ENCODE data around the gene FAM111A.

The FAM111A gene

DNA sequence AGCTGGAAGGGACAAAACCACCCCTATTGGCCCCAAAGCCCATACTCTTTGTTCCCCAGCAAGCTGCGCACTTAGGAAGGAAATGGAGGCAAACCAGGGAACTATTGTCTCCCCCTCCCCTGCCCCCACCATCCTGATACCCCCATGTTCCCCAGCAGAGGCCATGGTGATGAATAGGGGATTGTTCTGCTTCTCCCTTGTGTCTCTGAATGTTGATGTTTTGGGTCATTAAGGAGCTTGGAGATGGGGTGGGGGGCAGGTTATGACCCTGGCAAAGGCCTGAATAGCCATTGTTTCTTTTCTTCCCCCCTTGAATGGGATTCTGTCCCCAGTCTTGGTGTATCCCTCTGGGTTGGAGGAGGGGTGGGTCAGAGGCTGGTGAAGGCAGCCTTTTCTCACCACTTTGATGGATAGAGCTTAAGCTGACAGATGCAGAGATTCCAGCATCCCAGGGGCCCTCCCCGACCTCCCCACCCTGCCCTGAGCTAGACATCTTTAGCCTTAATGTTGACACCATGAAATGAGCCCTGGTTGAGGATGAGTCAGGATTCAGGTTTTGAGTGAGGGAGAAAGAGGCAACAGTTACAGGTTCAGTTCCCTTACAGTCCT, 37.6 kb downstream of the FAM111A start:
- DNase-seq (ENCODE audit: low read depth), result no peak

DNA sequence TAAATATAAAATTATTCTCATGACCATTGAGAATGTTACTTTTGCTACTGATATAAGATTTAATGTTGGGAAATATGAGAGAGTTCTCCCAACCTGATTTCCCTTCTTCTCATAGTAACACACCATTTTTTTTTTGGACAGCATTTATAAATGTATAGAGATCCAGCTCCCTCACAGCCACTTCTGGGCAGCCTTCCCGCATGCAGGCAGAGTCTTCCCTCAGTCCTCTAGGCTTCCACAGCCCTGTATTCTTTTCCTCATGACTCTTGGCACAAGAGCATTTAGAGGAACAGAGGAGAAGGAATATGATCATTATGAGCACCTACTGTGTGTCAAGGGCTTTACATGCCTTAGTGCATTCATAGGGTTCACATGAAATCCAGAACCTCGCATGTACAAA, 38.3 kb downstream of the FAM111A start:
- no peak for DNase-seq (ENCODE audit: low read depth)

DNA sequence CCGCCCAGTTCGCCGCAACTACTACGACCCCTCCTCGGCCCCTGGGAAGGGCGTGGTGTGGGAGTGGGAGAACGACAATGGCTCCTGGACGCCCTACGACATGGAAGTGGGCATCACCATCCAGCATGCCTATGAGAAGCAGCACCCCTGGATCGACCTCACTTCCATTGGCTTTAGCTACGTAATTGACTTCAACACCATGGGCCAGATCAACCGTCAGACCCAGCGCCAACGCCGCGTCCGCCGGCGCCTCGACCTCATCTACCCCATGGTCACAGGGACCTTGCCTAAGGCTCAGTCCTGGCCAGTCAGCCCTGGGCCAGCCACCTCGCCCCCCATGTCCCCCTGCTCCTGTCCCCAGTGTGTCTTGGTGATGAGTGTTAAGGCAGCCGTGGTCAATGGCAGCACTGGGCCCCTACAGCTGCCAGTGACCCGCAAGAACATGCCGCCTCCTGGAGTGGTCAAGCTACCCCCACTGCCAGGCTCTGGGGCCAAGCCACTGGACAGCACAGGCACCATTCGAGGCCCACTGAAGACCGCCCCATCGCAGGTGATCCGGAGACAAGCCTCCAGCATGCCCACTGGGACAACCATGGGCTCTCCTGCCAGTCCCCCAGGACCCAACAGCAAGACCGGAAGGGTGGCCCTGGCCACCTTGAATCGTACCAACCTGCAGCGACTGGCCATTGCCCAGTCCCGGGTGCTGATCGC, 39.2 kb downstream of the FAM111A start:
- DNase-seq (ENCODE audit: low read depth), result no peak

DNA sequence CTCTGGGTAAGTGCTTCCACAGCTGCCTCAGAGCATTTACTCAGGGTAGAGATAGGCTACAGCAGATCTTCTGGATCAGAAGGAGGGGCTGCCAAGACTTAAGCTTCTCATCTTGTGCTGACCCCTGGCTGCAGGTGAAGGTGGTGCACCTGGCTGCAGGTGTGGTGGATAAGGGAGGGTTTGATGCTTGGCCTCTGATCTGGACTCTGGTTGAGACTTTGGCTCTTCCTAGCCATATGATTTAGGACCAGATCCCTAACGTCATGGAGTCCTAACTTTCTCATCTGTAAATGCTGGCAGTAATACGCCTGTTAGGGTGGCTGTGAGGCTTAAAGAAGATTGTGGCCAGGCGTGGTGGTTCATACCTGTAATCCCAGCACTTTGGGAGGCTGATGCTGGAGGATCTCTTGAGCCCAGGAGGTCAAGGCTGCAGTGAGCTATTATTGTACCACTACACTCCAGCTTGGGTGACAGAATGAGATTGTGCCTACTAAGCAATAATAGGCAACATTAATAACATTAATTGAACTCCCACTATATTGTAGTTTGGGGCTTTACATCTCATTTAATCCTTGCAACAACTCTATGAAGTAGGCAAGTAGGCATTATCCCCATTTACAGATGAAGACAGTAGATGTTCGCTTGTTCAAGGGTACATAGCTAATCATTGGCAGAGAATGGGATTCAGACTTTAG, 39.9 kb downstream of the FAM111A start:
- DNase-seq (ENCODE audit: low read depth), result no peak

DNA sequence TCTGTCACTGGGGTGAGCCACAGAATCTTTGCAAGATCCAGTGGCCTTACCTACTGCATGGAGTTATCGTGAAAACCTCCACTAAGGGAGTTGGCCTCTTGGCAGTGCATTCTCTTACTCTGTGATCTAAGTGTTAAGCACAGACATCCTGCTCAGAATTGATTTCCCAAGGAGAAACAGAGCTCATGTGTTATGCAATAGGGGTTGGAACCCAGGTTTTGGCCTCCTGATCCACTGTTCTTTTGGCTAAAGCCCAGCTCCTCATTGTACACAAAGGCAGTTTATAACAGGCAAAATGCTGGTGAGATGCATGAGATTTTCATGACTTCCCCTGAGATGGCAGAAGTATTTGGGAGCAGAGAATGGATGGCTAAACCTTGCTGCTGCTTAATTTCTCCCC, 41.1 kb downstream of the FAM111A start:
- no peak for DNase-seq (ENCODE audit: low read depth)

DNA sequence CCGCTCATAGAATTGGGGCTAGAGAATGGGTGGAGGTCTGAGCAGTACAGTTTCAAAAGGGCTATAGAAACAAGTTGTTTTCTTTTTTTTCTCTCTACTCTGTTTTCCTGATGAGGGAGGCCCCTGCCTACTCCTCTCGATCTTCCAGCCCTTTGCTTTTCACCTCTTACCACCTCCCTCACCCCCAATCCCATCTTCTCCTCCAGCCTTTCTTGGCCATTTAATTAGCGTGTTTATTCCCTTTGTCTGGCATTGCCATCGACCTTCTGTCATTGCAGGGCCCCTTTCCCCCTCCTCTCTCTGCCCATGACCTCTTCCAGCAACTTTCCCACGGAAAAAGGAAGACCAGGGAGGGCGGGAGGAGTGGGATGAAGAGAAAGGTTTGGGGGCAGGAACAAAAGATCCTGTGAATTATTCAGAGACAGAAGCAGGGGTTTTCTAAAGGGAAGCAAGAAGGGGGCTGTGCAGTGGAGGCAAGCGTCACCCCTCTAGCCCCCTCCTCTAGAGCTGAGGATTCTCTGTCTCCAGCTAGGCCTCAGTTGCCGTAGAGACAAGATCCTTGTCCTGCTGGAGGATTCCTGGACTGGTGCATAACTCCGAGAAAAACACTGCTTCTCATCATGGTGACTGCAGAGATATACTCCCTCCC, 42.2 kb downstream of the FAM111A start:
- no peak for DNase-seq (ENCODE audit: low read depth)

DNA sequence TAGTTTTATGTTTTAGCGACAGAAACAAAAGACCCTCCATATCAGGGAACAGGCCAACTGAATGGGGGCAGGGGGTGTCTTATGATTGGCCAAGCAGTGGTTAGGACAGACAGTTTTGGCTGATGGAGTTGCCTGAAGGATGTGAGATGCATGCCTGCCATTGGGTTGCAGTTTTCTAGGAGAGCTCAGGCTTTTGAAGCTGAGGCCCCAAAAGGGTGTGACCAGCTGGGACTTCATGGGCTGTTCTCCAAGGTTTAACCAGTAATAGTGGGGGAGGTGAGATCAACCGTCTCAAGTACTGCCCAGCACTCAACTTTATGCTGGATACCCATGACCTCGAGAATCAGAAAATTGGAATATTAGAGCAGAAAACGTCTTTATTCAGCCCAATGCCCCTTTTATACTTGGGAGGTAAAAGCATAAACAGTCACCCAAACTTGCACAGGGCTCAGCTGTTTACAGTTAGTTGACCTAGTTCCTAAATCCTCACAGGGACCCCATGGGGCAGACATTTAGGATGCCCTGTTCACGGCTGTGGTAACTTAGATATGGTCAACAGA, 42.8 kb downstream of the FAM111A start:
- DNase-seq (ENCODE audit: low read depth), result no peak

DNA sequence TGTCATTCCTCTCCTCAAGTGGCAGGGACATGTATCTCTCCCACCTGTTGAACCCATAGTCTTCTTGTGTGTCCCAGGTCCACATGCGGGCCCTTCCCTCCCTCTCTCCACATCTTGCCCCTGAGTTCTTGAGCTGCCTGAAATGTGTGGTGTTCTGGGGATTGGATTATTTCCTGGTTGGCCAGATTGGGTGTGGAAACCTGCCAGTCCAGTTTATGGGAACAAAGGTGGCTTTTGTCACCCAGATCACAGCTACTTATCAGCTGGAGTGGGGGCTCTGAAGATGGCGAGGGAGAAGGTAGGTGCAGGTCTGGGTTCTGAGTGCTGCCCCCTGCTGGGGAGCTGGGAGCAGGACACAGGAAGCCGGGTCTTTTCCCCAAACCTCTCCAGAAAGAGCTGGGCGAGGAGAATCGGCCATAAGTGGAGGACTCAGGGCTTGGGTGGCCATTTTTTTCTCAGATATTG, 43.5 kb downstream of the FAM111A start:
- DNase-seq (ENCODE audit: low read depth), result peak; percentile 19

DNA sequence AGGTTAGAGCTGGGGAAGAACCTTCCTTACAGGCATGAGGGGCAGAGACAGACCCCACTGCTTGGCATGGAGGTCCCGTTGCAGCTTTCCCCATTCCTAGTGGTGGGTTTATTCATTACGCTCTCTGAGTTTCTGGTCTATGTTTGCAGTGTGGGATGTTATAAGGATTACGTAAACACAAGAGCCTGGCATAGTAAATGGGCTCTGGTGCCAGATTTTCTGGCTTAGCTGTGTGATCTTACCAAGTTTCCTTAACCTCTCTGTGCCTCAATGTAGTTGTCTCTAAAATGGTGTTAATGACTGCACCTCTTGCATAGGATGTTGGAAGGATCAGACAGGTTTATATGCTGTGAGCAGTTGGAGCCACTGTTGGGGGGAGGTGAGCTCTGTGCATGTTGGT, 44.4 kb downstream of the FAM111A start:
- no peak for DNase-seq (ENCODE audit: low read depth)

DNA sequence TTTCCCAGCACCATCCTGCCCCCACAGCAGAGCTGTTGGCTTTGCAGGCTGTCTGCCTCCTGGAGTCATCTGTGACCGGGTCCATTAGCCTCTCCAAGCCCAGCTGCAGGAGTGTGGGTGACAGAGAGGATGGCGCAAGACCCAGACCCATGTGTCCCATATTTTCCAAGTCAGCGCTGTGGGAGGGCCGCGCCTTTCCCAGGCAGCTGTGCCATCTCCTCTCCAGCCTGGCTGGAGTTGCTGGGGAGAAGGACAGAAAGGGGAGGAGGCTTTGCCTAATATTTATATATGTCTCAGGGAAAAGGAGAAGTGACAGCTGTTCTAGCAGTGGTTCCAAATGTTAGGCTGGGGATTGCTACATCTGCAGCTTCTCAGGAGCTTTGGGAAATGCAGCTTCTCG, 44.9 kb downstream of the FAM111A start:
- DNase-seq (ENCODE audit: low read depth), result no peak

DNA sequence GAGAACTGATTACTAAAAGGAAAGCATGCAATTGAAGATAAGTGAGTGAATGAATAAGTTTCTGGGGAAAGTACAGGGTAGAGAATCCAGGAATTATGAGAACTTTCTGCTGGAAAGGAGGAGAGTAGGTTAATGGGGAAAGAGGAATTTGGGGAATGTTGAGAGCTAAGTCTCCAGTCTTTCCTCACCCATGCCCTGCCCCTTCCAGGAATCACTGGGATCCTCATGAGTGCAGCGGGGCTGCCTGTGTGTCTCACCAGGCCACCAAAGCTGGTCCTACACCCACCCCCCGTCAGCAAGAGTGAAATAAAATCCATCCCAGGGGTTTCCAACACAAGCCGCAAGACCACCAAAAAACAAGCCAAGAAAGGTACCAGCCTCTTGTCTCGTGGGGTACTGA, 46.3 kb downstream of the FAM111A start:
- DNase-seq (ENCODE audit: low read depth), result no peak

DNA sequence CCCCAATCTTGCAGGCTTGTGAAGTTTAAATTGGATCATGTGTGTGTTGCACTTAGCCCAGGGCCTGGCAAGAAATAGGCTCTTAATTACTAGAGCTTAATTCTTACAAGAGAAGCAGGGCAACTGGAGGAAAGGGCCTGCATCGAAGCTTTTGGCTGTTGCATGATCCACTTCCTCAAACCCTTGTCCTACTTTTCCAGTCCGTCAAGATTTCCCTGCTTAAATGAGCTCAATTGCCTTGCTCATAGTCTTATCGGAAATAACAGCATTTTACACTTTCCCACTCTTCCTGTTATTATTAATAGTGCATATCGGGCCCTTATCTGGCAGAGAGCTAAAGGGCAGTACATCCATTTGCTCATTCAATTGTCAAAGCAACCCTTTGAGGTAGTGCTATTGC, 47.3 kb downstream of the FAM111A start:
- no peak for DNase-seq (ENCODE audit: low read depth)

DNA sequence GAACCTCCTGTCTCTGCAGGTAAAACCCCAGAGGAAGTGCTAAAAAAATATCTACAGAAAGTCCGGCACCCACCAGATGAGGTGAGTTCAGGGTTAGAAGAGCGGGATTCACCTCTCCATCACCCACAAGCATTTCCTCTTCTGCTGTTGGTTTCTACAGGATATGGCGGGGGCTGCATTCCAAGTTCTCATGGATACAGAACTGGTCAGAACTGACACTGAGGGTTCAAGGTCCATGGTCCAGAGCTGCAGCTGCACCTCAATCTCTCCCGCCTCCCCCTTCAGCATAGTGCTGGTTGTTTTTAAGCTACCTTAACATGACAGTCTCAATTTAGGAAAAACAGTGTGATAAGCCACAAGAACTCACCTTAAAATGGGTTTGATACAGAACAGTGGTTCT, 48.4 kb downstream of the FAM111A start:
- DNase-seq (ENCODE audit: low read depth), result no peak

DNA sequence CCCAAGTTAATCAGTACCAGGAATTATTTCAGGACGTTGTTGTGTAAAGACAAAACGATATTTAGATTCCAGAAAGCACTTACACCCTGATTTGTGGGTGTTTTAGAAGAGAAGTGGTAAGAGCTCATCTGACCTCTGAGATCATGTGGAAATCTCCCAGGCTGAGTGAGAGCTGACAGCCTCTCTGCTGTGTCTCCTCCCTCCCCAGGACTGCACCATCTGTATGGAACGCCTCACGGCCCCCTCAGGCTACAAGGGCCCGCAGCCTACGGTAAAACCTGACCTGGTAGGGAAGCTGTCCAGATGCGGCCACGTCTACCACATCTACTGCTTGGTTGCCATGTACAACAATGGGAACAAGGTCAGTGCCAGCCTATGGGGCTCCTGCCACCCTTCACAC, 49.2 kb downstream of the FAM111A start:
- no peak for DNase-seq (ENCODE audit: low read depth)

DNA sequence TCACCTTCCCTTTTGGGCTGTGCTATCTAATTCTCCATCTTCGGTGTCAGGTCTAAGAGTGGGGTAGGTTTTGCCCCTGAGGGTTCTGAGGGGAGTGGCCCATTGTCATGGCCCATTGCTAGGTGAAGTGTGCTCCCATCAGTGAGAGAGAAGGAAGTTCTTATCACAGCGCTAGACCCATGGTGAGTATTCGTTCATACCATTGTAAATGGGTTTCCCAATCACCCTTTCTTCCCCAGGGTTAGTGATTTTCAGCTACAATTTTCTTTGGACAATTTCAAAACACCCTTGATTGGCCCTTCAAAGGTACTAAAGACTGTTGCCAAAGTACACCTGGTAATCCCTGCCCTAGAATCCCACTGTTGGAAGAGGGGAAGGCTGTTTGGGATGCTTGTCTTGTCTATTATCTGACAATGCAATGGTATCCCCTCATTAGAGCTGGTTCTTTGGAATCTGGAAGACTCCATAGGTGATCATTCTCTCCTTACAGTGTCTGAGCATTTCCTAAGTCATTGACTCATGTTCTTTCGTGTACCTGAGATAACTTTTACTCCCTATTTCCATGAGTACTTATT, 49.9 kb downstream of the FAM111A start:
- no peak for DNase-seq (ENCODE audit: low read depth)

DNA sequence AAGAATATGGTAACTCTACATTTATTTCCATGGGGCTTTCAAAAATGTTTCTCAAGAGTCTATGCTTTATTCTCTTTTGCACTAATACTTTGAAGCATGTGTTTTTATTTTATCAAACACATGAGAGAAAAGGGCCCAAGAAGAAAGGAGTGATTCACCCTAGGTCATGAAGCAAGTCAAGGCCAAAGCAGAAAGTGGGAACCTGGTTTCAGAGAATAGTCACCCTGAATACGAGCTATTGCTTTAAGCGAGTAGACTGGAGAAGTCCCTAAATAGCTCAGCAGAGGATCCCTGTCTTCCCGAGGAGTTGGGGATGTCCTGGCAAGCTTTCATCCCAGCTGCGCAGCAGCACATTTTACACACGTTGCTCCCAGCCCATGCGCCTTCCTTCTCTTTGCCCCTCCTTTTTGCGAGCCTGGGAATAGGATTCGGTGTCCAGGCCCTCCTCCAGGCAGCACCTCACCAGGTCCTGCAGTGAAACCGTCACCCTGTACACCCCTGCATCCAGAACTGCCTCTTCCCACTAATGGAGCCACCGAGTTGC, 51.0 kb downstream of the FAM111A start:
- DNase-seq (ENCODE audit: low read depth), result no peak

DNA sequence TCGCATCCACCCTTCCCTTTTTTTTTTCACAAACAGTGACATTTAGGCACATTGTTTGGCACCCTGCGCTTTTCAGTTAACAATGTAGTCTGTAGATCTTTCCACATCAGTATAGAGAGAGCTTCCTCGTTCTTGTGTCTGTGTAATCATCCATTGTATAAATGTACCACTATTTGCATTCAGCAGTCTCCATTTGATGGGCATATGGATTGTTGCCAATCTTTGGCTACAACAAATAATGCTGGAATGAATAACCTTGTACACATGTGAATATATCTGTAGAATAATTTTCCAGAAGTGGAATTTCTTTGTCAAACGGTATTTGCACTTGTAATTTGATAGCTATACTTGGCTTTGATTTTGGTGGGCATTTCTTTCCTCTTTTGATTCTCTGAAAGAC, 52.9 kb downstream of the FAM111A start:
- no peak for DNase-seq (ENCODE audit: low read depth)

DNA sequence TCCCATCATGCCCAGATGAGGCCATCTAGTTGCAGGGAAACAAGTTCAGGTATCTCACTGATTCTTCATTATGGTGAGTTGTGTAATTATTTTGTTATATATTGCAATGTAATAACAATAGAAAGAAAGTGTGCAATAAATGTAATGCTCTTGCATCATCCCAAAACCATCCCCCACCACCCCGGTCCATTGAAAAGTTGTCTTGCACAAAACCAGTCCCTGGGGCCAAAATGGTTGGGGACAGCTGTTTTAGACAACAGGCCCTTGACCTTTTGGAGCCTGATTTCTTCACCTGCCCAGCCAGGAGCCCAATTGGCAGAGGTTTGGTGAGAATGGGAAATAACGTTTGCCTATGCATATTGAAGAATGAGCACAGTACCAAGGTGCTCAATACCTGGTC, 54.1 kb downstream of the FAM111A start:
- DNase-seq (ENCODE audit: low read depth), result no peak

DNA sequence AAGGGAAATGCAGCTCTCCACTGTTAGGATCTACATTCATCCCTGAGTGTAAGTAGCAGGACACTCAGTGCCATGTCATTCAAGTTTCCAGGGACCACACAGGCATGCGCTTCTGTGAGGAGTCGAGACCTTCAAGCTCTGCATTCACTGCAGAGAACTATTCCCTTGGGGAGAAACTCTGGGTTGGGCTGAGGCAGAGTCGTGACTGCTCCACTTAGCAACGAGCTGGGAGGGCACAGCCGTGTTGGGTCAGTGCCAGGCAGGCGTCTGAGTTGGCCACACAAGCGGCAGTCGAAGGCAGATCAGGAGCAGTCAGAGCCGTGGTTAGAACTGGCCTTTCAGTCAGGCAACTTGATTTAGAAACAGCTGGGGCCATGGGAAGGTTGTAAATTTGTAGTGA, 55.3 kb downstream of the FAM111A start:
- DNase-seq (ENCODE audit: low read depth), result no peak

DNA sequence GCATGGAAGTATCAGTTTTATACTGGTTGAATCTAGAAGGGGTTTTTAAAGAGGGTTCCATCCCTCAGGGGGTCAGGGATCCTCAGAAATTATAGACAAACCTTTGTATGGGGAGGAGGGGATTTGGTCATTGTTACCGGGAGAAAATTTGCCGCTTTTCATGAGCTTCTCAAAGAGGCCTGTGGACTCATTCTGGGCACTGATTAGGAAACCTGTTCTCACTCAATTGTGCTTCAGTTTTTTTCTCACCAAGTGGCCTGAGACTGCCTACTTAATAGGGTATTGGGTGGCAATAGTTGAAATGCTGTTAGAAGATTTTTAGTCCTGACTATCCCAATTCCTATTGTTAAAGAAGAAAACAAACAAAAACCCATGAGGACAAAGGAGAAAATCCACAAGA, 56.1 kb downstream of the FAM111A start:
- no peak for DNase-seq (ENCODE audit: low read depth)

DNA sequence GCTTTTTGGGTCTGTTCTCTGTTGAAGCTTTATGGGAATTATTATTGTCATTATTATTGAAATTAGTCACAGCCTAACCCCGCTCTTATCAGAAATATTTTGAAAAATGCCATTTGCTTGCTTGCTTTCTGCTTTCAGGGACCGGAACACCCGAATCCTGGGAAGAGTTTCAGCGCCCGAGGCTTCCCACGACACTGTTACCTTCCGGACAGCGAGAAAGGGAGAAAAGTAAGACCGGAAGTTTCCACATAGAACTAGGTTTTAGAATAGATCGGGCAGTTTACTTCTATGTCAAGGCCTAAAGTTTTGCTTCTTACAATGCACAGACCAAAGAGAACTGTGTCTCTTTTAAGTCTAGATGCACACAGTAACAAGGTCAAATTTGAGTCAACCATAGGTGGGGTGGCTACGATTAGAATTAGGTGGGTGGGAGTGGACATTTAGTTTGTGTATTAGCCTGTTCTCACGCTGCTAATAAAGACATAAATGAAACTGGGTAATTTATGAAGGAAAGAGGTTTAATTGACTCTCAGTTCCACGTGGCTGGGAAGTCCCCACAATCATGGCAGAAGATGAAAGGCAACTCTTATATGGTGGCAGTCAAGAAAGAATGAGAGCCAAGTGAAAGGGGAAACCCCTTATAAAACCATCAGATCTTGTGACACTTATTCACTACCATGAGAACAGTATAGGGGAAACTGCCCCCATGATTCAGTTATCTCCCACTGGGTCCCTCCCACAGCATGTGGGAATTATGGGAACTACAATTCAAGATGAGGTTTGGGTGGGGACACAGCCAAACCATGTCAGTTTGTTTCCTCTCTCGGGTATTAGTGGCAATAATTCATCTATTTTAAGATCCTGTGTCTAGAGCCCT, 57.1 kb downstream of the FAM111A start:
- no peak for DNase-seq (ENCODE audit: low read depth)
